ENCODE data around the gene AP2A2. TPM values are rescaled to one million over a fixed set of nuclear protein-coding genes. Genes with fewer than 3 reads are reported as not detected.
A peak's percentile ranks its signal among the peaks of the same experiment; 100 is the strongest.

AP2A2 gene
- total RNA-seq, 1 experiment from 2014 or later: 29.6 TPM

DNA sequence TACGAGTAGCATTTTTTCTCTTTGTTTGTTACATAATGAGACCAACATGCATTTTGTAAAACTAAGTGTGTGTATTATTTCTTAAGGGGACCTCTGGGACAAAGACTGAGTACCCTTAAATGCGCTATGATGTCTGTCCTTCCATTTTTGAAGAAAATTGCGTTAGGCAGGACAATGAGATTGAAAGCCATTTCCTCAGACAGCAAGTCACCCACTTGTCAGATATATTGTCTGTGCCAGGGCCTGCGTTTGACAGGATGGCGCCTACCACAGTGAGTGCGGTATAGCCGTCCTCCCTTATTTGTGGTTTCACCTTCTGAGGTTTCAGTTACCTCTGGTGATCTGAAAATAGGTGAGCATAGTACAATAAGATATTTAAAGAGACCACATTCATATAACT is 2.2 kb downstream of the AP2A2 start:
- Histone ChIP-seq H3K79me2 (ENCODE audit: low read length) (peaks cover 67% of the 10 kb centered on the region), H3K9me2 (replicated peaks; ENCODE audit: low read length) (no peaks in the 10 kb centered on the region), H3K9ac (ENCODE audit: low read length) (no peak overlapping the region), H3F3A (ENCODE audit: low read length, unreplicated experiment) (no peaks in the 10 kb centered on the region), H4K20me1 (ENCODE audit: low read length) (peaks cover 12% of the 10 kb centered on the region), H3K4me1 (ENCODE audit: insufficient read depth, low read length) (peaks cover 8% of the 10 kb centered on the region), H3K9me3 (ENCODE audit: low read length) (no peaks in the 10 kb centered on the region), H2AFZ (ENCODE audit: low read length) (no peak overlapping the region), H3K27ac (ENCODE audit: low read length) (no peak overlapping the region), H3K36me3 (ENCODE audit: low read depth, low read length) (no peaks in the 10 kb centered on the region; the same call in 1 of the 2 replicates), H3K27me3 (ENCODE audit: low read length) (no peaks in the 10 kb centered on the region), H3K4me2 (ENCODE audit: low read length) (peak overlapping the region; percentile 26; the same call in 1 of the 2 replicates), H3K4me3 (ENCODE audit: low read length) (no peak overlapping the region)
- POLR2A ChIA-PET (ENCODE audit: unreplicated experiment): interaction anchor here (0.6 kb wide), 1 partner anchor 125 kb away, joined by 5 read pairs; no protein-coding TSS in a partner anchor
- CTCF ChIA-PET: interaction anchor here (0.6 kb wide), 1 partner anchor 17 kb away, joined by 5 read pairs; no protein-coding TSS in a partner anchor
- TF ChIP-seq EZH2 (IDR thresholded peaks at IDR 0.05; ENCODE audit: low read length, unreplicated experiment) (no peak), EZH2phosphoT487 (IDR thresholded peaks at IDR 0.05; ENCODE audit: borderline replicate concordance, low read length) (no peak)
- TF ChIP-seq, protein P1, sequence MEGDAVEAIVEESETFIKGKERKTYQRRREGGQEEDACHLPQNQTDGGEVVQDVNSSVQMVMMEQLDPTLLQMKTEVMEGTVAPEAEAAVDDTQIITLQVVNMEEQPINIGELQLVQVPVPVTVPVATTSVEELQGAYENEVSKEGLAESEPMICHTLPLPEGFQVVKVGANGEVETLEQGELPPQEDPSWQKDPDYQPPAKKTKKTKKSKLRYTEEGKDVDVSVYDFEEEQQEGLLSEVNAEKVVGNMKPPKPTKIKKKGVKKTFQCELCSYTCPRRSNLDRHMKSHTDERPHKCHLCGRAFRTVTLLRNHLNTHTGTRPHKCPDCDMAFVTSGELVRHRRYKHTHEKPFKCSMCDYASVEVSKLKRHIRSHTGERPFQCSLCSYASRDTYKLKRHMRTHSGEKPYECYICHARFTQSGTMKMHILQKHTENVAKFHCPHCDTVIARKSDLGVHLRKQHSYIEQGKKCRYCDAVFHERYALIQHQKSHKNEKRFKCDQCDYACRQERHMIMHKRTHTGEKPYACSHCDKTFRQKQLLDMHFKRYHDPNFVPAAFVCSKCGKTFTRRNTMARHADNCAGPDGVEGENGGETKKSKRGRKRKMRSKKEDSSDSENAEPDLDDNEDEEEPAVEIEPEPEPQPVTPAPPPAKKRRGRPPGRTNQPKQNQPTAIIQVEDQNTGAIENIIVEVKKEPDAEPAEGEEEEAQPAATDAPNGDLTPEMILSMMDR (conservative IDR thresholded peaks at IDR 0.05; ENCODE audit: low read depth, low read length): no peak
- ATAC-seq (no peak), DNase-seq (no peak)
- intact Hi-C loops (cut with micrococcal nuclease): no loop called here
- BruUV-seq (replicated peaks): no TSS peak

GRCh38 chr11:928786-929185 is 3.1 kb downstream of the AP2A2 start:
- ATAC-seq (no peak), DNase-seq (no peak)
- no TSS peak for BruUV-seq (replicated peaks)
- H3K4me1 ChIP-seq (ENCODE audit: insufficient read depth, low read length): peaks cover 8% of the 10 kb centered on the region
- ChIA-PET POLR2A (ENCODE audit: unreplicated experiment) (no interaction called here), CTCF (interaction anchor here (0.6 kb wide), 1 partner anchor 94 kb away, joined by 3 read pairs; no protein-coding TSS in a partner anchor)
- intact Hi-C loops (cut with micrococcal nuclease): no loop called here
- no peaks in the 10 kb centered on the region for H3K9me2 ChIP-seq (replicated peaks; ENCODE audit: low read length)
- no peaks in the 10 kb centered on the region for H3K9me3 ChIP-seq (ENCODE audit: low read length)
- no peak overlapping the region for H3K4me3 ChIP-seq (ENCODE audit: low read length)
- no peaks in the 10 kb centered on the region for H3K27me3 ChIP-seq (ENCODE audit: low read length)
- peaks cover 12% of the 10 kb centered on the region for H4K20me1 ChIP-seq (ENCODE audit: low read length)
- H3K9ac ChIP-seq (ENCODE audit: low read length): no peak overlapping the region
- H2AFZ ChIP-seq (ENCODE audit: low read length): no peak overlapping the region
- TF ChIP-seq, protein P1 (conservative IDR thresholded peaks at IDR 0.05; ENCODE audit: low read depth, low read length): no peak
- TF ChIP-seq EZH2phosphoT487 (IDR thresholded peaks at IDR 0.05; ENCODE audit: borderline replicate concordance, low read length) (no peak), EZH2 (IDR thresholded peaks at IDR 0.05; ENCODE audit: low read length, unreplicated experiment) (no peak)
- no peak overlapping the region for H3K27ac ChIP-seq (ENCODE audit: low read length)
- no peaks in the 10 kb centered on the region for H3F3A ChIP-seq (ENCODE audit: low read length, unreplicated experiment)
- H3K36me3 ChIP-seq (ENCODE audit: low read depth, low read length): no peaks in the 10 kb centered on the region; the same call in 1 of the 2 replicates
- H3K4me2 ChIP-seq (ENCODE audit: low read length): no peak overlapping the region
- H3K79me2 ChIP-seq (ENCODE audit: low read length): peaks cover 76% of the 10 kb centered on the region

- Histone ChIP-seq H3K9ac (ENCODE audit: low read length) (no peak overlapping the region), H3F3A (ENCODE audit: low read length, unreplicated experiment) (no peaks in the 10 kb centered on the region), H3K4me3 (ENCODE audit: low read length) (no peak overlapping the region), H3K36me3 (ENCODE audit: low read depth, low read length) (no peaks in the 10 kb centered on the region; the same call in 1 of the 2 replicates), H2AFZ (ENCODE audit: low read length) (no peak overlapping the region), H3K9me3 (ENCODE audit: low read length) (no peaks in the 10 kb centered on the region), H3K4me2 (ENCODE audit: low read length) (no peak overlapping the region), H3K79me2 (ENCODE audit: low read length) (peaks cover 81% of the 10 kb centered on the region), H3K27me3 (ENCODE audit: low read length) (no peaks in the 10 kb centered on the region), H3K27ac (ENCODE audit: low read length) (no peak overlapping the region), H4K20me1 (ENCODE audit: low read length) (peaks cover 12% of the 10 kb centered on the region), H3K9me2 (replicated peaks; ENCODE audit: low read length) (no peaks in the 10 kb centered on the region), H3K4me1 (ENCODE audit: insufficient read depth, low read length) (peaks cover 8% of the 10 kb centered on the region)
- no TSS peak for BruUV-seq (replicated peaks)
- TF ChIP-seq EZH2phosphoT487 (IDR thresholded peaks at IDR 0.05; ENCODE audit: borderline replicate concordance, low read length) (no peak), EZH2 (IDR thresholded peaks at IDR 0.05; ENCODE audit: low read length, unreplicated experiment) (no peak)
- TF ChIP-seq, protein P1 (conservative IDR thresholded peaks at IDR 0.05; ENCODE audit: low read depth, low read length): no peak
- ChIA-PET CTCF (interaction anchor here (0.6 kb wide), 1 partner anchor 94 kb away, joined by 3 read pairs; no protein-coding TSS in a partner anchor), POLR2A (ENCODE audit: unreplicated experiment) (no interaction called here)
- DNase-seq: no peak
- no peak for ATAC-seq
- intact Hi-C loops (cut with micrococcal nuclease): no loop called here
Measured at GRCh38 chr11:929405-929804, 3.7 kb downstream of the AP2A2 start.

All from PC-3 (cell line).